ENCODE data around the gene CNIH3. TPM values are rescaled to one million over a fixed set of nuclear protein-coding genes. Genes with fewer than 3 reads are reported as not detected.

CNIH3 gene
- total and polyA plus RNA-seq, 2 of the 4 experiments (the other 2 are of a cell fraction): 2.0 to 2.9 TPM

GRCh38 chr1:224759681-224760091 is 143.6 kb downstream of the CNIH3 start:
- BruUV-seq (replicated peaks): no TSS peak
- Histone ChIP-seq H3K79me1 (ENCODE audit: low read depth in 1 of 2, low read length in 2 of 2) (no peaks in the 10 kb centered on the region), H2AK9ac (replicated peaks; ENCODE audit: low read depth, low read length, poor library complexity) (no peak overlapping the region), H2BK20ac (ENCODE audit: low read depth, low read length) (no peak overlapping the region), H3K27me3 (ENCODE audit: control insufficient read depth, insufficient read depth, low read length) (no peaks in the 10 kb centered on the region; the same call in none of the 2 replicates), H4K5ac (ENCODE audit: low read depth, low read length) (no peak overlapping the region), H3K27ac (ENCODE audit: insufficient read depth, low read length) (no peak overlapping the region), H3K23ac (ENCODE audit: low read depth, low read length) (no peak overlapping the region), H3K4me3 (ENCODE audit: insufficient read depth, low read depth, low read length) (no peak overlapping the region), H3K9me1 (ENCODE audit: insufficient read depth, low read length) (no peaks in the 10 kb centered on the region), H4K8ac (ENCODE audit: low read depth in 2 of 2, low read length in 2 of 2) (no peak overlapping the region), H3K56ac (ENCODE audit: extremely low read depth, insufficient read depth, low read length) (no peak overlapping the region), H2BK15ac (ENCODE audit: low read depth, low read length) (no peak overlapping the region), H3K9me3 (ENCODE audit: control insufficient read depth, insufficient read depth, low read length) (peaks cover 3% of the 10 kb centered on the region), H3K14ac (replicated peaks; ENCODE audit: low read depth, low read length) (no peak overlapping the region), H2BK120ac (ENCODE audit: low read depth, low read length) (no peak overlapping the region), H3K36me3 (ENCODE audit: control insufficient read depth, insufficient read depth, low read length) (no peaks in the 10 kb centered on the region), H3K4me1 (ENCODE audit: control insufficient read depth, insufficient read depth, low read length) (no peaks in the 10 kb centered on the region), H3K18ac (ENCODE audit: low read depth, low read length) (no peak overlapping the region), H3K9ac (ENCODE audit: low read depth, low read length) (no peak overlapping the region), H4K20me1 (ENCODE audit: insufficient read depth, low read length) (no peaks in the 10 kb centered on the region), H2AFZ (replicated peaks; ENCODE audit: low read length, poor library complexity) (no peak overlapping the region), H2BK5ac (ENCODE audit: low read depth, low read length, poor library complexity, severe bottlenecking) (no peak overlapping the region), H4K91ac (ENCODE audit: insufficient read depth, low read depth, low read length) (no peak overlapping the region), H2AK5ac (ENCODE audit: low read depth, low read length) (no peak overlapping the region), H3K4ac (ENCODE audit: low read depth, low read length) (no peak overlapping the region), H3K4me2 (ENCODE audit: low read depth, low read length) (no peak overlapping the region)
- DNase-seq (no peak), ATAC-seq (ENCODE audit: low read depth) (no peak)
- ChIA-PET POLR2A (ENCODE audit: unreplicated experiment) (no interaction called here), CTCF (no interaction called here)
- no peak for TF ChIP-seq MAZ (IDR thresholded peaks at IDR 0.05; ENCODE audit: borderline replicate concordance, low read depth, low read length)
- TF ChIP-seq MAFK (IDR thresholded peaks at IDR 0.05; ENCODE audit: low read depth, low read length): no peak
- no peak for TF ChIP-seq RCOR1 (IDR thresholded peaks at IDR 0.05; ENCODE audit: insufficient replicate concordance, low read length)
- no peak for TF ChIP-seq RFX5 (IDR thresholded peaks at IDR 0.05; ENCODE audit: low read depth, low read length)
- no peak for TF ChIP-seq SMC3 (IDR thresholded peaks at IDR 0.05; ENCODE audit: low read depth, low read length)
- TF ChIP-seq CEBPB (IDR thresholded peaks at IDR 0.05; ENCODE audit: low read depth, low read length): no peak
- TF ChIP-seq USF2 (IDR thresholded peaks at IDR 0.05; ENCODE audit: low read depth, low read length): no peak
- no peak for TF ChIP-seq MXI1 (IDR thresholded peaks at IDR 0.05; ENCODE audit: borderline replicate concordance, low read depth, low read length)
- no peak for TF ChIP-seq CTCF (conservative IDR thresholded peaks at IDR 0.05; ENCODE audit: low read depth, low read length)
- no peak for TF ChIP-seq ELK1 (IDR thresholded peaks at IDR 0.05; ENCODE audit: borderline replicate concordance, low read depth, low read length)
- no peak for TF ChIP-seq RAD21 (IDR thresholded peaks at IDR 0.05; ENCODE audit: low read length)
- TF ChIP-seq POLR2A (IDR thresholded peaks at IDR 0.05; ENCODE audit: low read depth, low read length): no peak
- TF ChIP-seq BHLHE40 (IDR thresholded peaks at IDR 0.05; ENCODE audit: low read depth, low read length): no peak
- dilution Hi-C loops (cut with HindIII; ENCODE audit: low sequenced_read_pairs, unreplicated experiment): no loop called here
- in situ Hi-C loops (cut with MboI; ENCODE audit: low sequenced_read_pairs): no loop called here
- intact Hi-C loops (cut with micrococcal nuclease): no loop called here

Measured in IMR-90 (cell line).